GM18507 (cell line): Measurements from ENCODE around the gene CD47.

Experiments used
- DNase-seq: peaks from one replicate; pipeline ENCODE4 v3.0.0; 2011; ENCODE audit warnings: low read depth; ENCODE audit not compliant: insufficient read length; ENCODE audit errors: extremely low spot score
- FAIRE-seq: peaks from 2 replicates; lab custom pipeline; 2011; peaks lifted over from hg19 to GRCh38; lab: Jason Lieb, UNC

Gene CD47

GRCh38 chr3:108090701-108091497, at the start of gene CD47:
Gene CD47, minus strand, starts transcription at chr3:108091031. Its CDS starts 123 bp downstream, at chr3:108090908.
- FAIRE-seq (peak; percentile 74), DNase-seq (peak; percentile 96)

GRCh38 chr3:108137460-108137814, 46.6 kb upstream of the CD47 start:
- no peak for DNase-seq
- no peak for FAIRE-seq

GRCh38 chr3:108136561-108137459, 46.0 kb upstream of the CD47 start:
- FAIRE-seq, result no peak
- no peak for DNase-seq

GRCh38 chr3:108134555-108134880, 43.7 kb upstream of the CD47 start:
- DNase-seq (no peak), FAIRE-seq (no peak)

GRCh38 chr3:108133858-108134554, 43.2 kb upstream of the CD47 start:
- FAIRE-seq (peak; percentile 90), DNase-seq (no peak)

- FAIRE-seq, result no peak
- no peak for DNase-seq
Observed at GRCh38 chr3:108133048-108133369, 42.2 kb upstream of the CD47 start.

GRCh38 chr3:108131475-108132134, 40.8 kb upstream of the CD47 start:
- FAIRE-seq, result no peak
- DNase-seq, result no peak

GRCh38 chr3:108130701-108131474, 40.1 kb upstream of the CD47 start:
- no peak for DNase-seq
- FAIRE-seq, result no peak

GRCh38 chr3:108130236-108130635, 39.4 kb upstream of the CD47 start:
- DNase-seq (no peak), FAIRE-seq (peak; percentile 24)

GRCh38 chr3:108127301-108127988, 36.6 kb upstream of the CD47 start:
- peak; percentile 67 for FAIRE-seq
- DNase-seq, result no peak

GRCh38 chr3:108126348-108126747, 35.5 kb upstream of the CD47 start:
- no peak for DNase-seq
- no peak for FAIRE-seq

- DNase-seq (no peak), FAIRE-seq (peak; percentile 91)
Observed at GRCh38 chr3:108125550-108126071, 34.8 kb upstream of the CD47 start.

GRCh38 chr3:108125153-108125543, 34.3 kb upstream of the CD47 start:
- no peak for FAIRE-seq
- DNase-seq, result no peak

- peak; percentile 54 for DNase-seq
- peak; percentile 96 for FAIRE-seq
Observed at GRCh38 chr3:108124337-108125152, 33.7 kb upstream of the CD47 start.

- DNase-seq, result no peak
- FAIRE-seq, result no peak
Observed at GRCh38 chr3:108123326-108123725, 32.5 kb upstream of the CD47 start.

GRCh38 chr3:108122276-108122675, 31.4 kb upstream of the CD47 start:
- no peak for DNase-seq
- no peak for FAIRE-seq

GRCh38 chr3:108119398-108120104, 28.7 kb upstream of the CD47 start:
- no peak for FAIRE-seq
- DNase-seq, result no peak
